SH-SY5Y (cell line): ENCODE data around the gene CELF5.

Experiments used
- GATA2 ChIP-seq: IDR thresholded peaks from 2 replicates; pipeline ENCODE4 v1.6.1; 2011; ENCODE audit warnings: mild to moderate bottlenecking, low read depth, low read length
- GATA3 ChIP-seq: IDR thresholded peaks from 2 replicates; pipeline ENCODE4 v1.6.1; 2011; ENCODE audit warnings: low read depth, mild to moderate bottlenecking, low read length, moderate library complexity

GRCh38 chr19:3296034-3296433 lies 71.6 kb downstream of the CELF5 start:
- TF ChIP-seq GATA2 (no peak), GATA3 (no peak)
